ENCODE measurements around the gene SIMC1. TPM values are rescaled to one million over a fixed set of nuclear protein-coding genes. Genes with fewer than 3 reads are reported as not detected.

Gene SIMC1
- total RNA-seq, 1 experiment from 2014 or later: 31.8 TPM

DNA sequence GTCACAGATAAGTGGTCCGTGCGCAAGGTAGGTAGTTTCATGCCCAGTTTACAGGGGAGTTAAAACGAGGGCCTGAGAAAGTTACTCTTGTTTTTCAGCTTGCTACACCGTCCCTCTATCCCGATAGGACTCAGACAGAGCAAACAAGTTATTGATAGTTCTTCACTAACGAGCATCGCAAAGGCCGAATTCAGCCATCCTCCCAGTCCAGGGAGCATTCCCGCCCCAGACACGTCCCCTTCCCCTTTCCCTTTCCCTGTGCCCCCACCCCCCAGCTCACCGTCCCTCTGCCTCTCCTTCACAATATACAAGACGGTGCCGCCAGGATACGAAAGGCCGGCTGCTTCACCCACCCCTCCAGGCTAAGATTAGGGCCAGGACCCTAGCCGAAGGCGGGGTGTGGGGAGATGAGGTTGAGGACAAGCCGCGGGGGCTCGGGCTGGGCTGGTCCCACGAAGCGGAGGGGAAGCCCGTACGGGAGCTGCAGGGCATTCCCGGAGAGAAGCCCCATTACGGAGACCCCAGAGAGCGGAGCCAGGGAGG lies 122.7 kb downstream of the SIMC1 start:
- peak; percentile 27 for DNase-seq
- TSS peak; percentile 47 for BruUV-seq (replicated peaks)
- Mint-ChIP-seq H3K36me3 (ENCODE audit: insufficient read depth, unreplicated experiment) (peaks cover 24% of the 10 kb centered on the region), H3K27ac (ENCODE audit: unreplicated experiment) (peak overlapping the region; percentile 80), H3K27me3 (ENCODE audit: unreplicated experiment) (no peaks in the 10 kb centered on the region), H3K4me3 (ENCODE audit: low read depth, unreplicated experiment) (peak overlapping the region; percentile 99), H3K4me1 (ENCODE audit: low read depth, unreplicated experiment) (no peaks in the 10 kb centered on the region), H3K9me3 (ENCODE audit: low read depth, unreplicated experiment) (no peaks in the 10 kb centered on the region)
- intact Hi-C loops (cut with micrococcal nuclease; ENCODE audit: unreplicated experiment): no loop called here
- no peak for TF ChIP-seq CTCF (IDR thresholded peaks at IDR 0.05; ENCODE audit: unreplicated experiment)
- CTCF ChIA-PET: interaction anchor here (0.6 to 0.8 kb wide), 5 partner anchors 12 to 716 kb away, joined by 3 to 4 read pairs (median 3); partner anchors contain the start of genes HIGD2A and NOP16

DNA sequence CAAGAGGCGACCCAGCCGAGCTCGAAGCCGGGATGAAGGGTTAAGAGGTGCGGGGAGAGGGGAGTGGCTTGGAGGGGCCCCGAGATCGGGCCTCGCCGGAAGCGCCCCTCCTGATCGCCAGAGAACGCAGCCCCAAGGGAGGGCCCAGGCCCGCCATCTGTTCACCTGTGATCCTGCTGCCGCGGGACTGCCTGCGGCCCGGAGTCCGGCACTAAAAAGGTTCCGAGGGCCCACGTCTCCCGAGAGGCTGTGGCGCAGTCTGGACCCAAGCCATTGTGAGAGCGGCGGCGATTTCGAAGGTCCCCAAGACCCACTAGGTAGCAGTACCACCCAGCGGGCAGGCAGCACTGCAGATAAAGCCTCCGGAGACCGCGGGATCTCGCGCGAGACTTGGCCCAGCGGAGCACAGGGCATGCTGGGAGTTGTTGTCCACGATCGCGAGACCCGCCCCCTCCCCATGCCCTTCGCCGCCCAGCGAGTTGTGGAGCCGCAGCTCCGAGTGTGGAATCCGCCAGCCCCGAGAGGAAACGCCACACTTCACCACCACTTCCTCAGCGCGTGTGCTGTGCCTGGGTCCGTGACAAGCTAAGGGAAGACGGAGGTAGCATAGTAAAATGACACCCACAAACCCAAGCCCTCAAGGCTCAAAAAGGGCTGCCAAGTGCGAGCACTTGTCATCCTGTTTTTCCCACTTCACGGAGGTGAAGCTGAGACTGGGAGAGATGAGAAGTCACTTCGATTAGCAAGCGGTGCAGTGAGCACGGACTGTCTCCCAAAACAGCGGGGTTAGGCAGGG lies 123.4 kb downstream of the SIMC1 start, which contains the start of gene KIAA1191:
Gene KIAA1191 (minus strand): TSS at position 328 of the 796 bp plus-strand sequence. CDS start 2,256 bp downstream, outside the sequence.
- H3K27ac Mint-ChIP-seq (ENCODE audit: unreplicated experiment): peak within 1 kb of the TSS; percentile 80
- H3K4me3 Mint-ChIP-seq (ENCODE audit: low read depth, unreplicated experiment): peak within 1 kb of the TSS; percentile 99
- intact Hi-C loops (cut with micrococcal nuclease; ENCODE audit: unreplicated experiment): no loop called here
- DNase-seq: peak; percentile 95
- CTCF ChIA-PET: interaction anchor here (0.6 to 0.9 kb wide), 5 partner anchors 9 to 717 kb away, joined by 3 to 4 read pairs (median 3); partner anchors contain the start of genes HIGD2A and NOP16
- H3K4me1 Mint-ChIP-seq (ENCODE audit: low read depth, unreplicated experiment): no peaks in the 10 kb centered on the region
- BruUV-seq (replicated peaks): no TSS peak
- H3K27me3 Mint-ChIP-seq (ENCODE audit: unreplicated experiment): no peaks in the 10 kb centered on the region
- no peak for TF ChIP-seq CTCF (IDR thresholded peaks at IDR 0.05; ENCODE audit: unreplicated experiment)
- no peaks in the 10 kb centered on the region for H3K9me3 Mint-ChIP-seq (ENCODE audit: low read depth, unreplicated experiment)
- peaks cover 28% of the 10 kb centered on the region for H3K36me3 Mint-ChIP-seq (ENCODE audit: insufficient read depth, unreplicated experiment)

- H3K4me1 Mint-ChIP-seq (ENCODE audit: low read depth, unreplicated experiment): no peaks in the 10 kb centered on the region
- BruUV-seq (replicated peaks): no TSS peak
- DNase-seq: no peak
- H3K4me3 Mint-ChIP-seq (ENCODE audit: low read depth, unreplicated experiment): peak overlapping the region; percentile 99
- intact Hi-C loops (cut with micrococcal nuclease; ENCODE audit: unreplicated experiment): no loop called here
- TF ChIP-seq CTCF (IDR thresholded peaks at IDR 0.05; ENCODE audit: unreplicated experiment): no peak
- peaks cover 3% of the 10 kb centered on the region for H3K27me3 Mint-ChIP-seq (ENCODE audit: unreplicated experiment)
- peaks cover 29% of the 10 kb centered on the region for H3K36me3 Mint-ChIP-seq (ENCODE audit: insufficient read depth, unreplicated experiment)
- no peaks in the 10 kb centered on the region for H3K9me3 Mint-ChIP-seq (ENCODE audit: low read depth, unreplicated experiment)
- CTCF ChIA-PET: interaction anchor here (0.9 kb wide), 1 partner anchor 10 kb away, joined by 3 read pairs; no protein-coding TSS in a partner anchor
- peak overlapping the region; percentile 80 for H3K27ac Mint-ChIP-seq (ENCODE audit: unreplicated experiment)
Measured at GRCh38 chr5:176362233-176362490, 123.9 kb downstream of the SIMC1 start.

GRCh38 chr5:176364765-176365350 lies 126.6 kb downstream of the SIMC1 start:
- CTCF ChIA-PET: no interaction called here
- Mint-ChIP-seq H3K4me3 (ENCODE audit: low read depth, unreplicated experiment) (peak overlapping the region; percentile 70), H3K27me3 (ENCODE audit: unreplicated experiment) (peaks cover 15% of the 10 kb centered on the region), H3K36me3 (ENCODE audit: insufficient read depth, unreplicated experiment) (peaks cover 29% of the 10 kb centered on the region), H3K4me1 (ENCODE audit: low read depth, unreplicated experiment) (peaks cover 6% of the 10 kb centered on the region), H3K27ac (ENCODE audit: unreplicated experiment) (no peak overlapping the region), H3K9me3 (ENCODE audit: low read depth, unreplicated experiment) (no peaks in the 10 kb centered on the region)
- no peak for DNase-seq
- intact Hi-C loops (cut with micrococcal nuclease; ENCODE audit: unreplicated experiment): no loop called here
- BruUV-seq (replicated peaks): no TSS peak
- TF ChIP-seq CTCF (IDR thresholded peaks at IDR 0.05; ENCODE audit: unreplicated experiment): no peak
